Prostate gland (tissue), 2 donors: Measurements from ENCODE around the gene IGFLR1. TPM values are rescaled to one million over a fixed set of nuclear protein-coding genes. Genes with fewer than 3 reads are reported as not detected.
A peak's percentile ranks its signal among the peaks of the same experiment; 100 is the strongest.

Experiments
- DNase-seq: peaks from one replicate; pipeline ENCODE4 v3.0.0-alpha.2; 2019; ENCODE audit warnings: low spot score
- H3K27ac ChIP-seq, 2 donors: fragments of 200-600 bp; sonication (generic); 2 replicates each; pipeline ENCODE4 v1.5.1; 2017 to 2019
- H3K27me3 ChIP-seq: fragments of 200-600 bp; sonication (generic); replicated peaks from 2 replicates; pipeline ENCODE4 v1.5.1; 2019; ENCODE audit not compliant: insufficient read depth
- H3K36me3 ChIP-seq, 2 donors: fragments of 200-600 bp; sonication (generic); 1 replicate in 1 of 2; 2 replicates in 1 of 2; pipeline versions ENCODE4 v1.5.1 to v1.8.1; 2017 to 2019
- H3K4me1 ChIP-seq: fragments of 200-600 bp; sonication (generic); replicated peaks from 2 replicates; pipeline ENCODE4 v1.5.1; 2019
- H3K4me3 ChIP-seq, 2 donors: fragments of 200-600 bp; sonication (generic); 2 replicates each; pipeline ENCODE4 v1.5.1; 2017 to 2019
- H3K9me3 ChIP-seq: fragments of 200-600 bp; sonication (generic); 2 replicates; pipeline ENCODE4 v1.5.1; 2017
- POLR2A ChIP-seq: fragments of 450-650 bp; IDR thresholded peaks from one replicate; pipeline ENCODE4 v1.6.1; 2016; ENCODE audit warnings: antibody characterized with exemption, mild to moderate bottlenecking
- POLR2AphosphoS5 ChIP-seq: sonication (generic); formaldehyde crosslinking; IDR thresholded peaks from one replicate; pipeline ENCODE4 v1.6.1; 2017; ENCODE audit warnings: antibody characterized with exemption
- WGBS: methylation state at CpG from one replicate; pipeline ENCODE4 v1.1.5; 2018; 5-methylcytosine and 5-hydroxymethylcytosine counted together
- intact Hi-C: fragments of 100-400 bp; cut with DNase I; formaldehyde crosslinking; loops from one replicate; pipeline ENCODE4 v1.14.2; 2022
- total RNA-seq, 2 donors: library from RNA; depleted of rRNA; stranded (reverse); fragments of >200 nt; gene quantifications; one replicate each; pipeline ENCODE4 v1.1.0, GENCODE V29; 2016
- TF ChIP-seq, protein P1 (sequence below), 4 experiments: fragments of 200-600 bp in 2 of 4; fragments of 450-650 bp in 2 of 4; sonication (generic) in 2 of 4; IDR thresholded peaks; 1 replicate in 3 of 4; 2 replicates in 1 of 4; pipeline ENCODE4 v1.5.1; 2016 to 2019; ENCODE audit warnings: antibody characterized with exemption in 4 of 4, mild to moderate bottlenecking in 2 of 4, moderate library complexity in 2 of 4

Gene IGFLR1
- total RNA-seq, 2 donors from 2014 or later = 9.4 to 16.1 TPM

DNA sequence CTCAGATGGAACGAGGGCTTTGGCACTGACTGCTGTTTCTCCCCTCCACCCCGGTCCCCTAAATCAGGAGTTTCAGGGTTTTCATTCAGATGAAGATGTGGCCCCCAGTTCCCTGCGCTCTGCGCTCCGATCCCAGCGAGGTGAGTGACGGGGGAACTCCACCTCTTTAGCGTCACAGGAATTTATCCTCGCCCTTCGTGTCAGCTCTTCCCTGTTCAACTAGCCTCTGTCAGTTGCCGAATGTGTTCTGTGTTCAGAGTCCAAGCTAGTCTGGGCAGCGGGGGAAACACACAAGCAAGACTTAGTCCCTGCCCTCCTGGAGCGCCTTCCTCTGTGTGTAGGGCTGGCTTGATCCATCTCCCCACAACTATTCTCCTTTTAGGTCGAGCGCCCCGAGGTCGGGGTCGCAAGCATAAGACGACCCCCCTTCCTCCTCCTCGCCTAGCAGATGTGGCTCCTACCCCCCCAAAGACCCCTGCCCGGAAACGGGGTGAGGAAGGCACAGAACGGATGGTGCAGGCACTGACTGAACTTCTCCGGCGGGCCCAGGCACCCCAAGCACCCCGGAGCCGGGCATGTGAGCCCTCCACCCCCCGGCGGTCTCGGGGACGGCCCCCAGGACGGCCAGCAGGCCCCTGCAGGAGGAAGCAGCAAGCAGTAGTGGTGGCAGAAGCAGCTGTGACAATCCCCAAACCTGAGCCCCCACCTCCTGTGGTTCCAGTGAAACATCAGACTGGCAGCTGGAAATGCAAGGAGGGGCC, 22.7 kb downstream of the IGFLR1 start:
- Histone ChIP-seq H3K27me3 (no peaks in the 10 kb centered on the region), H3K36me3 (peaks cover 20 to 29% of the 10 kb centered on the region in 2 donors), H3K4me1 (peaks cover 15% of the 10 kb centered on the region), H3K4me3 (peak overlapping the region in 1 of 2 donors; percentile 93), H3K9me3 (no peaks in the 10 kb centered on the region), H3K27ac (peak overlapping the region in 1 of 2 donors; percentile 91)
- TF ChIP-seq, protein P1, sequence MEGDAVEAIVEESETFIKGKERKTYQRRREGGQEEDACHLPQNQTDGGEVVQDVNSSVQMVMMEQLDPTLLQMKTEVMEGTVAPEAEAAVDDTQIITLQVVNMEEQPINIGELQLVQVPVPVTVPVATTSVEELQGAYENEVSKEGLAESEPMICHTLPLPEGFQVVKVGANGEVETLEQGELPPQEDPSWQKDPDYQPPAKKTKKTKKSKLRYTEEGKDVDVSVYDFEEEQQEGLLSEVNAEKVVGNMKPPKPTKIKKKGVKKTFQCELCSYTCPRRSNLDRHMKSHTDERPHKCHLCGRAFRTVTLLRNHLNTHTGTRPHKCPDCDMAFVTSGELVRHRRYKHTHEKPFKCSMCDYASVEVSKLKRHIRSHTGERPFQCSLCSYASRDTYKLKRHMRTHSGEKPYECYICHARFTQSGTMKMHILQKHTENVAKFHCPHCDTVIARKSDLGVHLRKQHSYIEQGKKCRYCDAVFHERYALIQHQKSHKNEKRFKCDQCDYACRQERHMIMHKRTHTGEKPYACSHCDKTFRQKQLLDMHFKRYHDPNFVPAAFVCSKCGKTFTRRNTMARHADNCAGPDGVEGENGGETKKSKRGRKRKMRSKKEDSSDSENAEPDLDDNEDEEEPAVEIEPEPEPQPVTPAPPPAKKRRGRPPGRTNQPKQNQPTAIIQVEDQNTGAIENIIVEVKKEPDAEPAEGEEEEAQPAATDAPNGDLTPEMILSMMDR (IDR thresholded peaks at IDR 0.05) = no peak
- TF ChIP-seq POLR2A (no peak), POLR2AphosphoS5 (no peak)
- 86% methylated on average over 32 of the region's 32 CpGs for WGBS
- intact Hi-C loops = loop anchor here (10.0 kb wide), 1 partner anchor 365 kb away; the partner anchor contains the start of gene FFAR3
- DNase-seq = no peak

DNA sequence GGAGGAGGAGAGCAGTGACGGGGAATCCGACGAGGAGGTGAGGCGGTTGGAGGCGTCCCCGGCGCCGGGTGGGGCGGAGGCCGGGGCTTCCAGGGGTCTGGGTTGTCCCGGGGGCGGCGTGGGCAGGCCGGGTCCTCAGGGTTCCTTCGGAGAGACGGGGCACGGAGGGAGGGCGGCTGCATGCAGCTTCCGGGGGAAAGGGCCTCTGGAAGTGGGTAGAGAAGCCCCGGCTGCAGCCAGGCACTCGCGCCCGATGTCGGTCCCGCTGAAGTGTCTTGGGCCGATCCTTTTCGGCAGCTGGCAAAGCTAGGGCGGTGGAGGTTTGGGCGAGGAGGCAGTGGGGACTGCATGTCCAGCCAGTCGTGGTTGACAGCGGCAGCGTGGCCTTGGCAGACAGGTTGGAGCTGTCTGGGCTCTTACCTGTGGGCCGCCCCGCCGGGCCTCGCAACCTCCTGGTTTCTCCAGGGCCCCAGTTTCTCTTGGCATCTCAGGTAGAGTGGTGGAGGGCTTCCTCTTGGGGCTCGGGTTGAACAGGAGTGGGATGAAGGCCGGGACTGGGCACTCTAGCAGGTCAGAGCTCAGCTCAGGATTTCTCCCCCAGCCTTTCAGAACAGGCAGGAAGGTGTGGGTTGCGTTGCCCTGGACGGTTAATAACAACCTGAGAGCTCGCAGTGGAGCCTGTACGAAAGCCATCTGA, 23.8 kb downstream of the IGFLR1 start:
- no peak for DNase-seq
- Histone ChIP-seq H3K36me3 (peaks cover 10 to 19% of the 10 kb centered on the region in 2 donors), H3K9me3 (no peaks in the 10 kb centered on the region), H3K4me3 (peak overlapping the region; percentile 91 to 93), H3K4me1 (peaks cover 15% of the 10 kb centered on the region), H3K27me3 (no peaks in the 10 kb centered on the region), H3K27ac (peak overlapping the region; percentile 78 to 91)
- intact Hi-C loops = loop anchor here (10.0 kb wide), 1 partner anchor 364 kb away; the partner anchor contains the start of gene FFAR3
- no peak for TF ChIP-seq POLR2AphosphoS5
- TF ChIP-seq, protein P1 (IDR thresholded peaks at IDR 0.05) = no peak
- TF ChIP-seq POLR2A = no peak
- 2% methylated on average over 35 of the region's 42 CpGs for WGBS

DNA sequence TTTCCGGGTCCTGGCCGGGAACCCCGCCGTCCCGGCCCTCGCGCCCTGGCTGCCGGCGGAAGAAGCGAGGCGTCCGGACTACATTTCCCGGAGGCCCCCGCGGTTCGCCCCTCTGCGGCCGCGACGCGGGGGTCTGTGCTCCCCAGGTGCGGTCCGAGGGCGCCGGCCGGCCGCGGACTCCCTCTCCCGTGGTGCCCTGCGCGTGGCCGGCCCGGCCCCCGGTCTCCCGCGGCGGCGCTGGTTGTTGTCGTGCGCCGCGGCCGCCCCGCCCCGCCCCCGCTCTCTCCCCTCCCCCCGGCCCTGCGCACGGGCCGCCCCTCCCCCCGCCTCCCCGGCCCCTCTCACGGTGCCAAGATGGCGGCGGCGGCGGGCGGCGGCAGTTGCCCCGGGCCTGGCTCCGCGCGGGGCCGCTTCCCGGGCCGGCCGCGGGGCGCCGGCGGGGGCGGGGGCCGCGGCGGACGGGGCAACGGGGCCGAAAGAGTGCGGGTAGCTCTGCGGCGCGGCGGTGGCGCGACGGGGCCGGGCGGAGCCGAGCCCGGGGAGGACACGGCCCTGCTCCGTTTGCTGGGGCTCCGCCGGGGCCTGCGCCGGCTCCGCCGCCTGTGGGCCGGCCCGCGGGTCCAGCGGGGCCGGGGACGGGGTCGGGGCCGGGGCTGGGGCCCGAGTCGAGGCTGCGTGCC, 24.4 kb downstream of the IGFLR1 start, which contains the start of gene KMT2B:
Gene KMT2B, plus strand, starts transcription at position 339 of the 680 bp plus-strand sequence. Its CDS starts 16 bp downstream, at position 355.
- H3K27ac ChIP-seq = peak within 1 kb of the TSS; percentile 78 to 91
- DNase-seq = no peak
- peaks cover 15% of the 10 kb centered on the region for H3K4me1 ChIP-seq
- H3K4me3 ChIP-seq = peak within 1 kb of the TSS; percentile 91 to 93
- H3K36me3 ChIP-seq = peaks cover 5 to 12% of the 10 kb centered on the region in 2 donors
- under 1% methylated on average over 48 of the region's 109 CpGs for WGBS
- H3K9me3 ChIP-seq = no peaks in the 10 kb centered on the region
- TF ChIP-seq, protein P1 (IDR thresholded peaks at IDR 0.05) = peak in 1 of 4 experiments; percentile 19
- no peak for TF ChIP-seq POLR2A
- intact Hi-C loops = loop anchor here (1.0 to 10.0 kb wide), 3 partner anchors 24 to 363 kb away; partner anchors contain the start of gene FFAR3
- H3K27me3 ChIP-seq = no peaks in the 10 kb centered on the region

DNA sequence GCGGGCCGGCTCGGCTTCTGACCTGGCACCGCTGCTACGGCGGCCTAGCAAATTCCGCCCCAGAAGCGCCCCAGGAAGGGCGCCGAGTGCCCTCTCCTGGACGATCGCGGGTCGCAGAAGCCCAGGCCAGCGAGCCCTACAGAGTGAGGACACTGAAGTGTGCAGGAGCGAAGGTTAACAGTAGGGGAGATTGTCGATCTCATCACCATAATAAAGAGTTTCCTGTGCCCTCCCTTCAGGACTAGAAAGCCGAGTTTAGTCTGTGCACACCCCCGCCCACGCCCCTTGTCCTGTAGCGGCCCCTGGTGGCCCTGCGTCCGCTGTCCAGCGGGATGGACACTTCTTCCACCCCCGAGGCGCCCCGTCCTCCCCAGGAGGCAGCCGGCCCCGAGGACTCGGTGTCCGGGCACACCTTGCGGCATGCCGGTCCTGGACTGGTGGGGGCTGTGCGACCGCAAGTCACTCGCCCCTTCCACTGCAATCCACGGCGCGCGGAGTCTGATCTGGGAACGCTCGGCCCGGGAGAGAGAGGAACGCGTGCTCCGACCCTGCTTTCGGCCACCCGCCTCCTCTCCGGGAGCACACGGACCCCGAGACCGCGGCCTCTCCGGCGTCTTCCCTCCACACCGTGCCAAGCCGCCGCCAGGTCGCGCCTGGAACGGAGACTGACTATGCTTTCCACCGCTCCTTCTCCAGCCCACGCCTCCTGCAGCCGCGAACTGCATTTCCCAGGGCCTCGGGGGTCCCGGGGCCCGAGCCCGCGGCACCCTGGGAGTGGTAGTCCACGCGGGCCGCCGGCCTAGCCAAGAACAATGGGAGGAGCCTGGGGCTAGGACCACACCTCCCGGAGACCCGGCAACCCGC, 25.2 kb downstream of the IGFLR1 start:
- H3K4me3 ChIP-seq = peak overlapping the region; percentile 91 to 93
- WGBS = under 1% methylated on average over 61 of the region's 77 CpGs
- peaks cover 15% of the 10 kb centered on the region for H3K4me1 ChIP-seq
- intact Hi-C loops = loop anchor here (1.0 to 10.0 kb wide), 3 partner anchors 23 to 362 kb away; partner anchors contain the start of gene FFAR3
- H3K9me3 ChIP-seq = no peaks in the 10 kb centered on the region
- TF ChIP-seq POLR2A (peak; percentile 22), POLR2AphosphoS5 (peak; percentile 77)
- TF ChIP-seq, protein P1 (IDR thresholded peaks at IDR 0.05) = peak; percentile 76 to 96 (median 90)
- H3K27me3 ChIP-seq = no peaks in the 10 kb centered on the region
- DNase-seq = peak; percentile 95
- H3K36me3 ChIP-seq = peaks cover 0 to 5% of the 10 kb centered on the region in 2 donors
- peak overlapping the region; percentile 69 to 91 for H3K27ac ChIP-seq
